ENCODE data around the gene AMPH. TPM values are rescaled to one million over a fixed set of nuclear protein-coding genes. Genes with fewer than 3 reads are reported as not detected.

The AMPH gene
- total RNA-seq (not detected), polyA plus RNA-seq (0.18 TPM)

- H3K27ac ChIP-seq (ENCODE audit: low read depth, low read length) = no peak within 1 kb of the TSS
- H3K36me3 ChIP-seq (ENCODE audit: insufficient read depth, low read length) = no peaks in the 10 kb centered on the region
- H3K4me1 ChIP-seq (ENCODE audit: insufficient read depth, low read length) = no peaks in the 10 kb centered on the region
- H3K4me1 Mint-ChIP-seq = peaks cover 5 to 20% (median 8%) of the 10 kb centered on the region in 3 donors
- no peak within 1 kb of the TSS for H3K27ac Mint-ChIP-seq
- peaks cover 30 to 70% of the 10 kb centered on the region in 2 donors for H3K27me3 Mint-ChIP-seq
- peaks cover 0 to 2% (median 0%) of the 10 kb centered on the region in 3 donors for H3K36me3 Mint-ChIP-seq
- POLR2A ChIA-PET = interaction anchor here (0.6 kb wide), 1 partner anchor 55 kb away, joined by 4 read pairs; no protein-coding TSS in a partner anchor
- H3K27me3 ChIP-seq (ENCODE audit: insufficient read depth, low read length, poor library complexity, severe bottlenecking) = peaks cover 3% of the 10 kb centered on the region
- peak within 1 kb of the TSS in 6 of 7 donors; percentile 60 to 78 (median 70) for H3K4me3 Mint-ChIP-seq
- H3K9me3 Mint-ChIP-seq = peaks cover 0 to 1% (median 0%) of the 10 kb centered on the region in 5 donors
- no peak within 1 kb of the TSS for H3K4me3 ChIP-seq (ENCODE audit: low read length)
- H3K9me3 ChIP-seq (ENCODE audit: low read length) = no peaks in the 10 kb centered on the region
- CTCF ChIA-PET = no interaction called here
- DNase-seq = no peak
Observed at GRCh38 chr7:38630720-38631673, at the start of gene AMPH. TSS of gene AMPH (minus strand) at chr7:38631373. CDS start at chr7:38631351, 22 bp downstream.

- POLR2A ChIA-PET = no interaction called here
- H3K27me3 Mint-ChIP-seq = peaks cover 4 to 17% of the 10 kb centered on the region in 2 donors
- CTCF ChIA-PET = no interaction called here
Observed at GRCh38 chr7:38679419-38679818, 48.2 kb upstream of the AMPH start.

DNA sequence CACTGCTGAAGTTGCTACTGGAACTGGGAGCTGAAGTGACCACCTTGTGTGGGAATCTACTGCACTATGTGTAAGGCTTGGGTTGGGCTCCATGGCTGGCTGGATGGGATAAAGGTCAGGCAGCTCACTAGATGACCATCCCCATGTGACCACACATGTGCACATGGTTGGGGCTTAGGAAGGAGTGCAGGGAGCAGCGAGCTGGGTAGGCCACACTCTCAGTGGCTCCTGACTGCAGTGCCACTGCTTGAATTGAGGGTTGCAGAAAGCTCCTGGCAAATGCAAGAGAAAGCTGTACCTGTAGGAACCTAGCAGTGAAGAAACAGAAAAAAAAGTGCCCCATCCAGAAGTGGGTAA is 47.5 kb upstream of the AMPH start:
- ChIA-PET CTCF (no interaction called here), POLR2A (no interaction called here)
- Histone ChIP-seq H3K27me3 (ENCODE audit: insufficient read depth, low read length, poor library complexity, severe bottlenecking) (no peaks in the 10 kb centered on the region), H3K9me3 (ENCODE audit: low read length) (no peaks in the 10 kb centered on the region), H3K27ac (ENCODE audit: low read depth, low read length) (no peak overlapping the region), H3K36me3 (ENCODE audit: insufficient read depth, low read length) (no peaks in the 10 kb centered on the region), H3K4me1 (ENCODE audit: insufficient read depth, low read length) (no peaks in the 10 kb centered on the region), H3K4me3 (ENCODE audit: low read length) (no peak overlapping the region)
- no peak for DNase-seq
- Mint-ChIP-seq H3K36me3 (no peaks in the 10 kb centered on the region), H3K4me1 (no peaks in the 10 kb centered on the region), H3K9me3 (peaks cover 0 to 2% (median 0%) of the 10 kb centered on the region in 5 donors), H3K27me3 (peaks cover 1 to 17% of the 10 kb centered on the region in 2 donors), H3K4me3 (no peak overlapping the region), H3K27ac (no peak overlapping the region)

More at GRCh38 chr7:38679419-38679818, 48.2 kb upstream of the AMPH start:
- H3K9me3 Mint-ChIP-seq = peaks cover 0 to 2% (median 0%) of the 10 kb centered on the region in 5 donors
- no peaks in the 10 kb centered on the region for H3K9me3 ChIP-seq (ENCODE audit: low read length)
- no peak overlapping the region for H3K27ac Mint-ChIP-seq
- H3K4me1 ChIP-seq (ENCODE audit: insufficient read depth, low read length) = no peaks in the 10 kb centered on the region
- H3K4me1 Mint-ChIP-seq = no peaks in the 10 kb centered on the region
- no peaks in the 10 kb centered on the region for H3K36me3 Mint-ChIP-seq
- H3K36me3 ChIP-seq (ENCODE audit: insufficient read depth, low read length) = no peaks in the 10 kb centered on the region
- no peak overlapping the region for H3K4me3 Mint-ChIP-seq
- H3K27me3 ChIP-seq (ENCODE audit: insufficient read depth, low read length, poor library complexity, severe bottlenecking) = no peaks in the 10 kb centered on the region
- H3K4me3 ChIP-seq (ENCODE audit: low read length) = no peak overlapping the region
- no peak for DNase-seq
- H3K27ac ChIP-seq (ENCODE audit: low read depth, low read length) = no peak overlapping the region

- Histone ChIP-seq H3K36me3 (ENCODE audit: insufficient read depth, low read length) (no peaks in the 10 kb centered on the region), H3K9me3 (ENCODE audit: low read length) (no peaks in the 10 kb centered on the region), H3K27ac (ENCODE audit: low read depth, low read length) (no peak overlapping the region), H3K4me3 (ENCODE audit: low read length) (no peak overlapping the region), H3K27me3 (ENCODE audit: insufficient read depth, low read length, poor library complexity, severe bottlenecking) (no peaks in the 10 kb centered on the region), H3K4me1 (ENCODE audit: insufficient read depth, low read length) (no peaks in the 10 kb centered on the region)
- CTCF ChIA-PET = no interaction called here
- no peaks in the 10 kb centered on the region for H3K36me3 Mint-ChIP-seq
- peaks cover 0 to 15% of the 10 kb centered on the region in 2 donors for H3K27me3 Mint-ChIP-seq
- peaks cover 0 to 2% (median 0%) of the 10 kb centered on the region in 5 donors for H3K9me3 Mint-ChIP-seq
- no peak for DNase-seq
- no peaks in the 10 kb centered on the region for H3K4me1 Mint-ChIP-seq
- H3K4me3 Mint-ChIP-seq = no peak overlapping the region
- POLR2A ChIA-PET = no interaction called here
- H3K27ac Mint-ChIP-seq = no peak overlapping the region
Observed at GRCh38 chr7:38677981-38678697, 47.0 kb upstream of the AMPH start.

GRCh38 chr7:38675494-38676106 is 44.4 kb upstream of the AMPH start:
- ChIA-PET POLR2A (no interaction called here), CTCF (no interaction called here)

GRCh38 chr7:38674513-38674912 is 43.3 kb upstream of the AMPH start:
- no peak overlapping the region for H3K27ac Mint-ChIP-seq
- H3K36me3 Mint-ChIP-seq = no peaks in the 10 kb centered on the region
- Histone ChIP-seq H3K9me3 (ENCODE audit: low read length) (no peaks in the 10 kb centered on the region), H3K36me3 (ENCODE audit: insufficient read depth, low read length) (no peaks in the 10 kb centered on the region), H3K4me1 (ENCODE audit: insufficient read depth, low read length) (no peaks in the 10 kb centered on the region), H3K27ac (ENCODE audit: low read depth, low read length) (no peak overlapping the region), H3K4me3 (ENCODE audit: low read length) (no peak overlapping the region), H3K27me3 (ENCODE audit: insufficient read depth, low read length, poor library complexity, severe bottlenecking) (no peaks in the 10 kb centered on the region)
- peaks cover 0 to 2% (median 0%) of the 10 kb centered on the region in 5 donors for H3K9me3 Mint-ChIP-seq
- no peak for DNase-seq
- CTCF ChIA-PET = no interaction called here
- POLR2A ChIA-PET = no interaction called here
- H3K27me3 Mint-ChIP-seq = peaks cover 8 to 14% of the 10 kb centered on the region in 2 donors
- no peak overlapping the region for H3K4me3 Mint-ChIP-seq
- H3K4me1 Mint-ChIP-seq = no peaks in the 10 kb centered on the region

More at GRCh38 chr7:38675494-38676106, 44.4 kb upstream of the AMPH start:
- Histone ChIP-seq H3K27me3 (ENCODE audit: insufficient read depth, low read length, poor library complexity, severe bottlenecking) (no peaks in the 10 kb centered on the region), H3K27ac (ENCODE audit: low read depth, low read length) (no peak overlapping the region), H3K4me1 (ENCODE audit: insufficient read depth, low read length) (no peaks in the 10 kb centered on the region), H3K4me3 (ENCODE audit: low read length) (no peak overlapping the region), H3K9me3 (ENCODE audit: low read length) (no peaks in the 10 kb centered on the region), H3K36me3 (ENCODE audit: insufficient read depth, low read length) (no peaks in the 10 kb centered on the region)
- peaks cover 11 to 14% of the 10 kb centered on the region in 2 donors for H3K27me3 Mint-ChIP-seq
- DNase-seq = no peak
- no peak overlapping the region for H3K4me3 Mint-ChIP-seq
- peaks cover 0 to 2% (median 0%) of the 10 kb centered on the region in 5 donors for H3K9me3 Mint-ChIP-seq
- H3K36me3 Mint-ChIP-seq = no peaks in the 10 kb centered on the region
- no peaks in the 10 kb centered on the region for H3K4me1 Mint-ChIP-seq
- H3K27ac Mint-ChIP-seq = no peak overlapping the region

- Histone ChIP-seq H3K4me3 (ENCODE audit: low read length) (no peak overlapping the region), H3K27me3 (ENCODE audit: insufficient read depth, low read length, poor library complexity, severe bottlenecking) (no peaks in the 10 kb centered on the region), H3K9me3 (ENCODE audit: low read length) (no peaks in the 10 kb centered on the region), H3K4me1 (ENCODE audit: insufficient read depth, low read length) (no peaks in the 10 kb centered on the region), H3K27ac (ENCODE audit: low read depth, low read length) (no peak overlapping the region), H3K36me3 (ENCODE audit: insufficient read depth, low read length) (no peaks in the 10 kb centered on the region)
- POLR2A ChIA-PET = no interaction called here
- Mint-ChIP-seq H3K36me3 (no peaks in the 10 kb centered on the region), H3K4me1 (no peaks in the 10 kb centered on the region), H3K4me3 (no peak overlapping the region), H3K27me3 (peaks cover 10 to 14% of the 10 kb centered on the region in 2 donors), H3K9me3 (no peaks in the 10 kb centered on the region), H3K27ac (no peak overlapping the region)
- CTCF ChIA-PET = no interaction called here
- DNase-seq = no peak
Observed at GRCh38 chr7:38673795-38674194, 42.6 kb upstream of the AMPH start.
